Measurements from ENCODE around the gene ZNF837.

ZNF837 gene

DNA sequence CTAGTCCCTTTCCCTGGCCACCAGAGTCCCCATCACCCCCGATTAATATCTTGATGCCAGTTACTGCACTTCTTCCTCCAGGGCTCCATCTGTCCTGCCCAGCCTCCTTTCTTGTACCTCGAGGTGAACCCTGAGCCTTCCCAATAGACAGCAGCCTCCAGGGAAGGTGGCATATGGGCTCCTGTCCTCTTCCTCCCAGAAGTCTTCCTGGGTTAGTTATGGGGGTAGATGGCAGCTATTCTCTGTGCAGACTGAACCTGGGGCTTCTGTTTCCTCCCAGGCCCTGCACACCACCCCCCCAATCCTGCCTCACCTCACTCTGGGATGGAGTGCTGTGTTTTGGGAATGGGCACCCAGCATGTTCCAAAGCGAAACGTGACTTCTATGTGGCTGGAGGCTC, 17.3 kb upstream of the ZNF837 start:
- no peak for TF ChIP-seq ZNF221 (tag by site-specific recombination; IDR thresholded peaks at IDR 0.05; ENCODE audit: borderline replicate concordance)
- TF ChIP-seq ZNF776 (tag by site-specific recombination; IDR thresholded peaks at IDR 0.05; ENCODE audit: borderline replicate concordance): no peak
- no peak for TF ChIP-seq ZNF623 (tag by site-specific recombination; IDR thresholded peaks at IDR 0.05)
- no peak for TF ChIP-seq REPIN1 (tag by site-specific recombination; IDR thresholded peaks at IDR 0.05; ENCODE audit: low read depth)
- TF ChIP-seq ZNF155 (tag by site-specific recombination; IDR thresholded peaks at IDR 0.05): no peak
- TF ChIP-seq HOXC10 (CRISPR knock-in tag; IDR thresholded peaks at IDR 0.05): no peak
- no peak for TF ChIP-seq SP7 (tag by site-specific recombination; IDR thresholded peaks at IDR 0.05)
- no peak for TF ChIP-seq ZNF2 (tag by site-specific recombination; IDR thresholded peaks at IDR 0.05)
- TF ChIP-seq SP2 (tag by site-specific recombination; IDR thresholded peaks at IDR 0.05): no peak
- no peak for TF ChIP-seq ZNF558 (tag by site-specific recombination; IDR thresholded peaks at IDR 0.05)
- TF ChIP-seq KLF10 (tag by site-specific recombination; IDR thresholded peaks at IDR 0.05): no peak
- TF ChIP-seq, protein P1, sequence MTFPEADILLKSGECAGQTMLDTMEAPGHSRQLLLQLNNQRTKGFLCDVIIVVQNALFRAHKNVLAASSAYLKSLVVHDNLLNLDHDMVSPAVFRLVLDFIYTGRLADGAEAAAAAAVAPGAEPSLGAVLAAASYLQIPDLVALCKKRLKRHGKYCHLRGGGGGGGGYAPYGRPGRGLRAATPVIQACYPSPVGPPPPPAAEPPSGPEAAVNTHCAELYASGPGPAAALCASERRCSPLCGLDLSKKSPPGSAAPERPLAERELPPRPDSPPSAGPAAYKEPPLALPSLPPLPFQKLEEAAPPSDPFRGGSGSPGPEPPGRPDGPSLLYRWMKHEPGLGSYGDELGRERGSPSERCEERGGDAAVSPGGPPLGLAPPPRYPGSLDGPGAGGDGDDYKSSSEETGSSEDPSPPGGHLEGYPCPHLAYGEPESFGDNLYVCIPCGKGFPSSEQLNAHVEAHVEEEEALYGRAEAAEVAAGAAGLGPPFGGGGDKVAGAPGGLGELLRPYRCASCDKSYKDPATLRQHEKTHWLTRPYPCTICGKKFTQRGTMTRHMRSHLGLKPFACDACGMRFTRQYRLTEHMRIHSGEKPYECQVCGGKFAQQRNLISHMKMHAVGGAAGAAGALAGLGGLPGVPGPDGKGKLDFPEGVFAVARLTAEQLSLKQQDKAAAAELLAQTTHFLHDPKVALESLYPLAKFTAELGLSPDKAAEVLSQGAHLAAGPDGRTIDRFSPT (tag by site-specific recombination; IDR thresholded peaks at IDR 0.05): no peak
- no peak for TF ChIP-seq TCF7L2 (IDR thresholded peaks at IDR 0.05; ENCODE audit: borderline replicate concordance, low read depth, low read length)
- no peak for TF ChIP-seq ZSCAN23 (tag by site-specific recombination; IDR thresholded peaks at IDR 0.05)
- TF ChIP-seq ZNF48 (tag by site-specific recombination; IDR thresholded peaks at IDR 0.05): no peak
- TF ChIP-seq, protein P2, sequence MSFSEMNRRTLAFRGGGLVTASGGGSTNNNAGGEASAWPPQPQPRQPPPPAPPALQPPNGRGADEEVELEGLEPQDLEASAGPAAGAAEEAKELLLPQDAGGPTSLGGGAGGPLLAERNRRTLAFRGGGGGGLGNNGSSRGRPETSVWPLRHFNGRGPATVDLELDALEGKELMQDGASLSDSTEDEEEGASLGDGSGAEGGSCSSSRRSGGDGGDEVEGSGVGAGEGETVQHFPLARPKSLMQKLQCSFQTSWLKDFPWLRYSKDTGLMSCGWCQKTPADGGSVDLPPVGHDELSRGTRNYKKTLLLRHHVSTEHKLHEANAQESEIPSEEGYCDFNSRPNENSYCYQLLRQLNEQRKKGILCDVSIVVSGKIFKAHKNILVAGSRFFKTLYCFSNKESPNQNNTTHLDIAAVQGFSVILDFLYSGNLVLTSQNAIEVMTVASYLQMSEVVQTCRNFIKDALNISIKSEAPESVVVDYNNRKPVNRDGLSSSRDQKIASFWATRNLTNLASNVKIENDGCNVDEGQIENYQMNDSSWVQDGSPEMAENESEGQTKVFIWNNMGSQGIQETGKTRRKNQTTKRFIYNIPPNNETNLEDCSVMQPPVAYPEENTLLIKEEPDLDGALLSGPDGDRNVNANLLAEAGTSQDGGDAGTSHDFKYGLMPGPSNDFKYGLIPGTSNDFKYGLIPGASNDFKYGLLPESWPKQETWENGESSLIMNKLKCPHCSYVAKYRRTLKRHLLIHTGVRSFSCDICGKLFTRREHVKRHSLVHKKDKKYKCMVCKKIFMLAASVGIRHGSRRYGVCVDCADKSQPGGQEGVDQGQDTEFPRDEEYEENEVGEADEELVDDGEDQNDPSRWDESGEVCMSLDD (tag by site-specific recombination; IDR thresholded peaks at IDR 0.05): no peak
- Histone ChIP-seq H3K4me1 (ENCODE audit: control insufficient read depth, insufficient read depth, low read length) (peaks cover 3% of the 10 kb centered on the region; the same call in 1 of the 2 replicates), H3K27ac (ENCODE audit: extremely low read depth, low read depth, low read length) (no peak overlapping the region), H3K4me3 (ENCODE audit: low read depth, low read length) (no peak overlapping the region), H3K9me3 (ENCODE audit: control insufficient read depth, insufficient read depth, low read depth, low read length) (no peaks in the 10 kb centered on the region), H3K36me3 (ENCODE audit: control insufficient read depth in 2 of 2, insufficient read depth in 1 of 2, low read length in 2 of 2) (peaks cover 15 to 31% of the 10 kb centered on the region in 2 experiments)
- ChIA-PET CTCF (interaction anchor here (1.0 kb wide), 1 partner anchor 9 kb away, joined by 4 read pairs; no protein-coding TSS in a partner anchor), POLR2A (interaction anchor here (1.6 kb wide), 1 partner anchor 10 kb away, joined by 4 read pairs; the partner anchor contains the start of gene ZNF584)

DNA sequence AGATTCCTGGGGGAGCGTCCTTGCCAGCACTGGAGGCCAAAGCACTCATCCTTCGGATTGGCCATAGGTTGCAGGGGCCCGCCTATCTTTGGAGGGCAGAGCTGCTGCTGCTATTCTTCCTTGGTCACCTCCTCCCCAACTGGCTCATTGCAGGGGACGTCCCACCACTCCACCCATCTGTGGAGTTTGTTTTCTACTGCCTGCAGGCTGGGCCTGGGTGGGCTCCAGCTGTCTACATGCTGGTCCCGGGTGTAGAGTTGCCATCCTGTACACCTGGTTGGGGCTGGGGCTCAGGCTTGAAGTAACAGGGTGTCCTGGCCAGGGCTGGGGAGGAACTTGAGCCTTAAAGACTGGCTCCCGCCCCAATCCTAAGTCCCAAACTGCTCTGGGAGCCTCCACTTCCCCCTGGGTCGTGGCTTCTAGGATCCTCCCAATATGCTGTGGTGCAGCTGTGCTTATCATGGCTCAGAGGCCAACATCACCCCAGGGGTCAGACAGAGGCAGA, 16.8 kb upstream of the ZNF837 start:
- H3K4me3 ChIP-seq (ENCODE audit: low read depth, low read length): no peak overlapping the region
- CTCF ChIA-PET: interaction anchor here (1.0 kb wide), 1 partner anchor 9 kb away, joined by 4 read pairs; no protein-coding TSS in a partner anchor
- peaks cover 3% of the 10 kb centered on the region; the same call in 1 of the 2 replicates for H3K4me1 ChIP-seq (ENCODE audit: control insufficient read depth, insufficient read depth, low read length)
- TF ChIP-seq, protein P3, sequence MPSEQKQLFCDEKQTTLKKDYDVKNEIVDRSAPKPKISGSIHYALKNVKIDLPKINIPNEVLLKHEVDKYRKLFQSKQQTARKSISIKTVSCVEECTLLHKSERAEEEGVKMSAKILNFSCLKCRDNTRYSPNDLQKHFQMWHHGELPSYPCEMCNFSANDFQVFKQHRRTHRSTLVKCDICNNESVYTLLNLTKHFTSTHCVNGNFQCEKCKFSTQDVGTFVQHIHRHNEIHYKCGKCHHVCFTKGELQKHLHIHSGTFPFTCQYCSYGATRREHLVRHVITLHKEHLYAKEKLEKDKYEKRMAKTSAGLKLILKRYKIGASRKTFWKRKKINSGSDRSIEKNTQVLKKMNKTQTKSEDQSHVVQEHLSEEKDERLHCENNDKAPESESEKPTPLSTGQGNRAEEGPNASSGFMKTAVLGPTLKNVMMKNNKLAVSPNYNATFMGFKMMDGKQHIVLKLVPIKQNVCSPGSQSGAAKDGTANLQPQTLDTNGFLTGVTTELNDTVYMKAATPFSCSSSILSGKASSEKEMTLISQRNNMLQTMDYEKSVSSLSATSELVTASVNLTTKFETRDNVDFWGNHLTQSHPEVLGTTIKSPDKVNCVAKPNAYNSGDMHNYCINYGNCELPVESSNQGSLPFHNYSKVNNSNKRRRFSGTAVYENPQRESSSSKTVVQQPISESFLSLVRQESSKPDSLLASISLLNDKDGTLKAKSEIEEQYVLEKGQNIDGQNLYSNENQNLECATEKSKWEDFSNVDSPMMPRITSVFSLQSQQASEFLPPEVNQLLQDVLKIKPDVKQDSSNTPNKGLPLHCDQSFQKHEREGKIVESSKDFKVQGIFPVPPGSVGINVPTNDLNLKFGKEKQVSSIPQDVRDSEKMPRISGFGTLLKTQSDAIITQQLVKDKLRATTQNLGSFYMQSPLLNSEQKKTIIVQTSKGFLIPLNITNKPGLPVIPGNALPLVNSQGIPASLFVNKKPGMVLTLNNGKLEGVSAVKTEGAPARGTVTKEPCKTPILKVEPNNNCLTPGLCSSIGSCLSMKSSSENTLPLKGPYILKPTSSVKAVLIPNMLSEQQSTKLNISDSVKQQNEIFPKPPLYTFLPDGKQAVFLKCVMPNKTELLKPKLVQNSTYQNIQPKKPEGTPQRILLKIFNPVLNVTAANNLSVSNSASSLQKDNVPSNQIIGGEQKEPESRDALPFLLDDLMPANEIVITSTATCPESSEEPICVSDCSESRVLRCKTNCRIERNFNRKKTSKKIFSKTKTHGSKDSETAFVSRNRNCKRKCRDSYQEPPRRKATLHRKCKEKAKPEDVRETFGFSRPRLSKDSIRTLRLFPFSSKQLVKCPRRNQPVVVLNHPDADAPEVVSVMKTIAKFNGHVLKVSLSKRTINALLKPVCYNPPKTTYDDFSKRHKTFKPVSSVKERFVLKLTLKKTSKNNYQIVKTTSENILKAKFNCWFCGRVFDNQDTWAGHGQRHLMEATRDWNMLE (tag by site-specific recombination; conservative IDR thresholded peaks at IDR 0.05; ENCODE audit: low read depth): no peak
- TF ChIP-seq GLI4 (tag by site-specific recombination; IDR thresholded peaks at IDR 0.05) (no peak), SP2 (tag by site-specific recombination; IDR thresholded peaks at IDR 0.05) (peak; percentile 57), ZNF341 (tag by site-specific recombination; IDR thresholded peaks at IDR 0.05; ENCODE audit: low read depth) (peak; percentile 93), ZNF843 (tag by site-specific recombination; IDR thresholded peaks at IDR 0.05) (no peak), GLIS1 (tag by site-specific recombination; IDR thresholded peaks at IDR 0.05) (peak; percentile 11; the same call in 1 of the 2 replicates)
- POLR2A ChIA-PET: interaction anchor here (1.6 kb wide), 1 partner anchor 11 kb away, joined by 4 read pairs; the partner anchor contains the start of gene ZNF584
- no peaks in the 10 kb centered on the region for H3K9me3 ChIP-seq (ENCODE audit: control insufficient read depth, insufficient read depth, low read depth, low read length)
- H3K36me3 ChIP-seq (ENCODE audit: control insufficient read depth in 2 of 2, insufficient read depth in 1 of 2, low read length in 2 of 2): peaks cover 20 to 36% of the 10 kb centered on the region in 2 experiments
- H3K27ac ChIP-seq (ENCODE audit: extremely low read depth, low read depth, low read length): no peak overlapping the region

Measured in HEK293 (cell line).